NCI-H446 (cell line): ENCODE data around the gene GATAD2B.
"Not testable (repeated sequence)": the region's sequence is repeated elsewhere in the genome, so short reads cannot be mapped to it uniquely, and the experiment has no call there.

ENCODE experiments used
- DNase-seq, 2 experiments: peaks; one replicate each; lab custom pipeline; 2025; lab: John Stamatoyannopoulos, UW

GATAD2B gene

DNA sequence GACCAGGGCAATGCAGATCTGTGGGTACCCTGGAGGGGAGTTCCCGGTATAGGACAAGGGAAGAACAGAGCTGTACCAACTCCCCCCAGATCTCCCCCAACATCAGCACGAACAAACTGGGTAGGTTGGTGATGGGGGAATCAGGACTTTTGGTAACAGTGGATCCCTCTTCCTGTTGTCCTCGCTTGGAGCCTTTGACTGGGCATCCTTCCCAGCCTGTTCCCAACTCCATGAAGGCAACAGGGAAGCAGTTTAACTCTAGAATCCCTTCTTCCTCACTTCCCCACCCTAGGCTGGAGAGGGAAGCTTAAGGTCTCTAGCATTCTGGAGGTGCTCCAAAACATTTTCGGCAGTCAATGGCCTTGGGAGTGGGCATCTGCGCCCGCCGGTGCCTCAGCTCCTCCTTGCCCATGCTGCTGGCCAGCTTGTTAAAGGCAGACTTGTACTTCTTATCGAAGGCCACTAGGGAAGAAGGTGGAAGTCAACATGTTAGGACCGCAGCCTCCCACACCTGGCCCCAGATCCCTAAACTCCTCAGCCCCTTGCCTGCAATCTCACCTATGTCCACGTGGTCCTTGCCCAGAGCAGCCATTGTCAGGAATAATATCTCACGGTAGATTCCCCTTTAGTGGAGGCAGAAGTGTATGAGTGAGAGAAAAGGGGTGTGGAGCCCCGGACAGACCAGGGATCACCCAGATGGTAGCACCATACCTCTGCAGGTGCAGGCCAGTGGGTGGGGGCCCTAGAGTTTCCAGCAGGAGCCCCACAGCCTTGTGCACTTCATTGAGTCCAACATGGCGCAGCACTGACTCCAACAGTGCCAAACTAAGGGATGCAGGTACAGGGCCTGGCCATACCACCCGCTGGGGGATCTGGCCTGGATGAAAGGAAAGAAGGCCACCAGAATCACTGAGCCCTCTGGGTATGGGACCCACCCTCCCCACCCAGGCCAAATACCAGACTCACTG lies 7.5 kb upstream of the GATAD2B start:
- DNase-seq = no peak

DNA sequence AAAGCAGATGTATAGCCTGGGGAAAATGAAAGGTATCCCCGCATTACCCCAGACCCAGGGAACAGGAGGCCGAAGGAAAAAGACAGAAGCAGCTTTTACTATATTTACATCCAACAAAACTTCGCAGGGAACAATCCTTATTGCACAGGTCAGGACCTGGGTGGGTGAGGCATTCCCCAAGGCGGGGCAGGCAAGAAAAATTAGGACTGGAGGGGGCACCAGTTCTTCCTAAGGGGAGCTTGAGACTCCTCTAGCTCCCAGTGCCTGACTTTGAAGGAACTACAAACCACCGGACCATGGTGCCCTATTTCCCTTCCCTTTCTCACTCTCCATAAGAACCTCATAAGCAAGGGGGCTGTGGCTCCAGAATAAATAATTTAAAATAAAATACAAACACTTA lies 6.7 kb upstream of the GATAD2B start:
- no peak for DNase-seq

DNA sequence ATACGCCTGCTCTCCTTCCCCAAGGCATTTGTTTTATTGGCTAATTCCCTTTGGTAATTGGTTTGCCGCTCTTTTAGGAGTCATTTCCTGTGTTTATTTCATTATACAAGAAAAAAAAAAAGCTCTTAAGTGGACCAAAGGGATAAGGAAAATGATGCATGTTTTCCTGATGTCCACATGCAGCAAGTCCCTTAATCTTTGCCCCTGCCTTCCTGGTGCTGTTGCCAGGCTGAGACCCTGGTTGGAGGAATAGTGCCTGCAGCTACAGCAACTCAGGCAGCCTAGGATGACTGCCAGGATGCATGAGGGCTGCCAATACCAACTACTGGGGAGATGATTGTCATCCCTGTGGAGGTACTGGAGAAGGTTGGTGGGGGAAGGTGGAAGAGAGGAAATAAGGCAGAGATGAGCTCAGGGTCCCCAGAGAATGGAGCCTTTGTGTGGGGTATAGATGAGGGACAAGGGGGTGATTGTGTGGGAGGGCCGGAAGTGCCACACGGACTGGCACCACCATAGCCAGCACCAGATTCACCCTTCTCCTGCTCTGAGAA lies 6.1 kb upstream of the GATAD2B start:
- DNase-seq = no peak

DNA sequence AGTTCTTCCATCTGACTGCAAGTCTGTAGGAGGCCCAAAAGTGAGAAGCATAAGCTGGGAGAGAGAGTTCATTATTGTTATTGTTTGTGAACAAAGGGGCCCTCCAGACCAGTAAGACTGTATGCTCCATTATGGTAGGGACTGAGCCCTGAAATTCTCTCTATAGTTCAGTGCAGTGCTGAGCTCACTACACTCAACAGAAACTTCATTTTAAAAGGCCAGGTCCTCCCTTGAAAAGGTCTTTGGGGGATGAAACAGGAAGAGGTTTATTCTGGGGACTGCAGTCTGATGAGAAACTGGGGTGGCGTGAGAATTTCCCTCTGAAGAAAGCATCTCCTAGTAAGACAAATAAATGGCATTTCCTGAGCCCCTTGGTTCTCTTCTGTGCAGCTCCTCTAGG lies 5.5 kb upstream of the GATAD2B start:
- DNase-seq = no peak

DNA sequence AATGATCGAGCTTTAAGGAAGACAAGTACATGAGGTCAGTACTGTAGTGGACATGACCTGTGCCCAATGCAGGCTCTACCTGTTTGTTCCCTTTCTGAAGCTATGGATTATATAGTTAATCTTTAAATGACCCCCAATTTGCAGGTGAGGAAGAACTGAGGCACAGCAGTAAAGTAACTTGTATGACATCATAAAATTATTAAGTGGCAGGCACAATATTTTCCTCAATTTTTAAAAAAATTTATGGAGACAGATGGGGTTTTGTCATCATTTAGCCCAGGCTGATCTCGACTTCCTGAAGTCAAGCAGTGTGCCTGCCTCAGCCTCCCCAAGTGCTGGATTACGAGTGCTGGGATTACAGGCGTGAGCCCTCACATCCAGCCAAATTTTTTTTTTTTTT lies 3.6 kb upstream of the GATAD2B start:
- DNase-seq = no peak

DNA sequence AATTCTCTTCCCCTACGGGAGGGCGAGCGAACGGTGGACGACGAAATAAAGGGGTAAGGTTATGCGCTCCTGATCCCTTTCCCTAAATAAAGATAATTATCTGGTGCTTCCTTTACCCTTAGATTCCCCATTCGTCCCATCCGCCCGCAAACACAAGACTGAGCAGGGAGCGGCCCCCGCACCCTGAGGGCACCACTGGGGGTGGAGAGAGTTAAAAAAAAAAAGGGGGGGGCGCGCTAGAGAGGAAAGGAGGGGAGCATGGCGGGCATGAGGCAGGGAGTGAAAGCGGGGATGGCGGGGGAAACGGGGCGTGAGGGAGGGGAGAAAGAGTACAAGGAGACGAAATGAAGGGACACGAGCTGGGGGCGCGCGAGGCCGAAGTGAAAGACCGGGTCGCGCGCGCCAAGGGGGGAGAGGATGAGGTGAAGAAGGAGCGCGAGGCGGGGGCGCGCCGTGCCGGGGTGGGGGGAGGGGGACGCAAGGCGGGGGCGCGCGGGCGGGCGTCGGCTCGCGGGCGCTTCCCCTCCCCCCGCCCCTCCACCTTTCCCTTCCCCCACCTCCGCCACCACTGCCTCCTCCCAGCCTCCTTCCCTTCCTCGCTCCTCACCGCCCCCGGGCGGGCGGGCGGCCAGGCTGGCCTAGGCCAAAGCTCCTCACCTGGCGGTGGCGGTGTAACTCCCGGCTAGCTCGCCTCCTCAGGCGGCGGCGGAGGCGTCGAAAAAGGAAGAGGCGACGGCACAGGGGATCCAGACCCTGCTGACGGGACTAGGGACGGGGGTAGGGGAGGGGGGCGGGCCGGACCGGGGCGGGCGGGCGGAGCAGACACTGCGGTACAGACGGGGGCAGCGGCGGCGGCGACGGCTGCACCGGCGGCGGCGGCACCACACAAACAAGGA lies 448 bp downstream of the GATAD2B start:
- peak; percentile 33 to 81 for DNase-seq

DNA sequence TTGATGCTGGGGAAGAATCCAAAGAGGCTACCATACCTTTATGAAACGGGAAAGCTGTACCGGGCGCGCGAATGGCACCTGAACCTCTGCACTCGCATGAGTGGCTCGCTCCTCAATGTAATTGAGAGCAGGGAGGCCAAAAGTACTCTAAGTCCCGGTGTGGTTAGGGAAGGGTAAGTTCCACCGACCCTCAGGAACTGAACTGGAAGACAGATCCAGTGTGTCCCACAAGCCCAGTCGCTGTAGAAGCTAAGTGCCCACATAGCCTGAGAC lies 1.0 kb downstream of the GATAD2B start:
- DNase-seq = no peak

DNA sequence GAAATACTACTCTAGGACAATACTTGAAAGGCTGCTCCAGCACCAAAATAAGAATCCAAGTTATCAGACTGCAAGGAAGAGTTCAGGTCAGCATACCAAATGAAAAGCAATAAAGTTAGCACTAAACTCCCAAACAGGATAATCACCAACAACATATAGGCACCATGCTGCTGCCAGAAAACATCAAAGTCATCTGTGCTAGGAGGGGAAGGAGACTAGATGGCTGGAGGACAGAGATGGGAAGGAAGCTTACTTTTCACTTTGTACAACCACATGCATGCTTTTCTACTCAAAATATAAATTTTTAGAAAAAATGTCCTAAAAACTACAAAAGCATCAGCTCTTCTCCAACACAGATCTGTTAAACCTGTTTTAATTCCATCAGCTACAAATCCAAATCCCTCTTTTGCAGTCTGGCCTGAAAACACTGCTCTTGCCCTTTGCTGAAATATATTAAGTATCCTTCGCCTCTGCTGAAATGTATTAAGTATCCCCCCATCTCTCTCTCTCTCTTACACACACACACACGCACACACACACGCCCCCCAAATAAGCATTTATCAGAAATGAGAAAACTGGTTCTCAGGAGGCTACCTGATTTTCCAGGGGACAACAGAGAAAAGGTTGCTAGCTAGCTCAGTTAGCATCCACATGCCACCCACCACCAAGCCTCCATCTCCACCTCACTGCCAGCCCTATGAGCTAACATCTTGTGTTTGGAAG lies 1.5 kb downstream of the GATAD2B start:
- DNase-seq = no peak

DNA sequence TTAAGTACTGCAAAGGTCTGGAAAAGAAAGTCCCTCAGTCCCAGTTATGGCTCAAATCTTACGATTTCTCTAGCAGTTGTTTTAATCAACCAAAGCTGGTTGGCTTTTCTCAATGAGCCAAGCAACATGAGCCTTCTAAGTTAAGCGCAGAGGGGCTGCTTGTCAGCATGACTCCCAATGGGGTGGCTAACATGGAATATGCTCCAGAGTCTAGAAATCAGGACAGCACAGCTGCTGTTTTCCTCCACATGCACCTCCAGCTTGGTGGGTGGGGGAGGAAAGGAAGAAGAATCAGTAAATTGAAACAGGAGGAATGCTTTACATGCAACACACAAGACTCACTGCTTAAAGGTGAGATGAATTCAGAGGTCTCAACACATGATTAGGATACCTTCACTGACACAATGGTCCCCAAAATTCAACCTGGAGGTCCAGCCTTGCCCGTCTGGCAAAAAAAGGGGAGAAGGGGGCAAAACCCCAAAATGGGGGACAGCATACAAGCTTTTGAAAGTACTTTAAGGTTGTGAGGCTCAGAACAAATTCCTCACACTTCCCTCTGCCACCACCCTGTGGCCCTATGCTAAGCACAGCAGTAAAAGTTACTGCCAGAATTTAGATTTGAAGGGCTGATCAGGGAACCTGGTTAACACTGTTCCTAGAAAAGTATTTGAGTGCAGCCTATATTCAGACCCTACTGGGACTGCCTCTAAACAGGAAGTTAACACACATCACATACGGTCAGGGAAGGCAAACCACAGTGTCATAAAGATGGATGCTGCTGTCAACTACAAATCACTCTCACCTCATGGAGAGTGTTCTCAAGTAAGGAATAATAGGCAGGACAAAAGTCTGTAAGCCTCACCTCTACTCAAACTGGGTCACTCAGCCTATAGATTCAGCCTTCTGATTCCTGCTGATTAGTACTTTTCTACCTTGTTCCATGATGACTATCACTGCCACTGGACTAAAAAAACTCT lies 2.6 kb downstream of the GATAD2B start:
- DNase-seq = no peak

DNA sequence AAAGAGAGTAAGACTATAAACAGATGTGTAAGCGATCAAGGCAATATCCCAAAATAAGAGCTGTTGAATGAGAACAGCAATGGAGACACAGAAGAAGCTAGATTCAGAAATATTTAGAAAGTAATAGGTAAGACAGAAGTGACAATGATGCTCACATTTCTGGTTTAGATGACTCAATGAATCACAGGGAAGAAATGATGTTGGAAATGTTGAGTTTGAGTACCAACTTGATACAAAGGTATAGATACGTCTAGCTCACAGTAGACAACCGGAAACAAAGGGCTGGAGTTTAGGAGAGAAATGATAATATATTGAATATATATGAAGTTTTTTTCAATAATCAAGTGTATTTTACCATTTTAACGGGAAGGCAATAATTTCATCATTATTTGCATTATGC lies 6.5 kb downstream of the GATAD2B start:
- DNase-seq = no peak

DNA sequence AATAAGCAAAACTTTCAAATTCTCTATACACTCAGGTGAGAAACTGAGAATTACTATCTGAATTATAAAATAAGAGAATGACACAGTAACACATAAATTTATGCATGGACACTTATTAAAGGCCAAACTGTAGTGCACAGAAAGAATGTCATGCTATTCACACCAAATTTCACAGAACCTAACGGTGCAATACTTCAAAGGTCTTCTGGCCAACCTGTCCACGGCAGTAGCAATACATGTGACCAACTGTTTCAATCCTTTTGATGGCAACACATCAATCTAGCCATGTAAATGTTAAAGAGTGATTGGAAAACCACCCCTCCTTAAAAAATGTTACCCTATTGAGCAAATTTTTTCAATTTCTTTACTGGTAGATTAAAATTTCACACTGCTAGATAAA lies 10.4 kb downstream of the GATAD2B start:
- no peak for DNase-seq

DNA sequence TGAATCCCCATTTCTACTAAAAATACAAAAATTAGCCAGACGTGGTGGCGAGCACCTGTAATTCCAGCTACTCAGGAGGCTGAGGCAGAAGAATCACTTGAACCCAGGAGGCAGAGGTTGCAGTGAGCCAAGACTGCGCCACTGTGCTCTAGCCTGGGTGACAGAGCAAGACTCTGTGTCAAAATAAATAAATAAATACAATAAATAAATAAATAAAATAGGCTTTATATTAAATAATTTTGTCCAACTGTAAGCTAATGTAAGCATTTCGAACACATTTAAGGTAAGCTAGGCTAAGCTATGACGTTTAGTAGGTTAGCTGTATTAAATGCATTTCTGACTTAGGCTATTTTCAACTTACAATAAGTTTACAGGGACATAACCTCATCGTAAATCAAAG lies 12.2 kb downstream of the GATAD2B start:
- not testable (repeated sequence) for DNase-seq

DNA sequence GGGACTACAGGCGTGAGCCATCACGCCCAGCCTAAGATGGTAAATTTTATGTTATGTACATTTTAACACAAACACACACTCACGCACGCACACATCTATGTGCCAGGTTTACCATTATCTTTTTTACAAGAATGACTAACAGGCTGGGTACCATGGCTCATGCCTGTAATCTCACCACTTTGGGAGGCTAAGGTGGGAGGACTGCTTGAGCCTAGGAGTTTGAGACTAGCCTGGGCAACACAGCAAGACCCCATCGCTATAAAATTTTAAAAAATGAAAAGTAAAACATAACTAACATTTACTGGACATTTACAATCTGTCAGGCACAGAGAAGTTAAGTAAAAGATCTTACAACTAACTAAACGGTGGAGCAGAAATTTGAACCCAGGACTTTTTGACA lies 14.7 kb downstream of the GATAD2B start:
- no peak for DNase-seq

DNA sequence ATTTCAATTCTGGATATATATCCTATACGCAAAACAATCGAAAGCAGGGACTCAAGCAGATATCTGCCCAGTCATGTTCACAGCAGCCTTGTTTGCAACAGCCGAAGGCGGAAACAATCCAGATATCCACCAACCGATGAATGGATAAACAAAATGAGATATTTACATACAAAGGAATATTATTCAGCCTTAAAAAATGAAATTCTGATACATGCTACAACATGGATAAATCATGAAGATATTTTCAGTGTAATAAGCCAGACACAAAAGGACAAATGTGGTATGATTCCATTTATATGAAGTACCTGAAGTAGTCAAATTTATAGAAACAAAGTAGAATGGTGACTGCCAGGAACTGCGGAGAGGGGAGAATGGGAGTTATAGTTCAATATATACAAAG lies 15.6 kb downstream of the GATAD2B start:
- no peak for DNase-seq

DNA sequence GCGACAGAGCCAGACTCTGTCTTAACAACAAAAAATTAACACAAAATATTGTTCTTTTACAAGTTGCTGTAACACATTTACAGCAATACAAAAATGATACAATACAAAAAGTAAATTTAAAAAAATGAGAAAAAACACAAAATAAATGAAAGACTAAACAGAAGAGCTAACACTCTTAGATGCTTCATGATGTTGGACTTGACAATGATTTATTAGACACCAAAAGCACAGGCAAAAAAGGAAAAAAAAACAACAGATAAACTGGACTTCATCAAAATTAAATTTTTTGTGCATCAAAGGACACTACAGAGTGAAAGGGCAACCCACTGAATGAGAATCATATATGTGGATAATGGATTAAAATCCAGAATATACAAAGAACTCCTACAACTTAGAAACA lies 16.4 kb downstream of the GATAD2B start:
- no peak for DNase-seq

DNA sequence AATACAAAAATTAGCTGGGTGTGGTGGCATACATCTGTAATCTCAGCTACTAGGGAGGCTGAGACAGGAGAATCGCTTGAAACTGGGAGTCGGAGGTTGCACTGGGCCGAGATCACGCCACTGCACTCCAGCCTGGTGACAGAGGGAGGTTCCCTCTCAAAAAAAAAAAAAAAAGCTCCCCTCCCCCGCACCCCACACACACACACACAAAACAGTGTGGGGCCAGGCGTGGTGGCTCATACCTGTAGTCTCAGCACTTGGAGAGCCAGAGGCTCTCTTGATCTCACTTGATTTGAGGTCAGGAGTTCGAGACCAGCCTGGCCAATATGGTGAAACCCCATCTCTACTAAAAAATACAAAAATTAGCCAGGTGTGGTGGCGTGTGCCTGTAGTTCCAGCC lies 16.9 kb downstream of the GATAD2B start:
- not testable (repeated sequence) for DNase-seq

DNA sequence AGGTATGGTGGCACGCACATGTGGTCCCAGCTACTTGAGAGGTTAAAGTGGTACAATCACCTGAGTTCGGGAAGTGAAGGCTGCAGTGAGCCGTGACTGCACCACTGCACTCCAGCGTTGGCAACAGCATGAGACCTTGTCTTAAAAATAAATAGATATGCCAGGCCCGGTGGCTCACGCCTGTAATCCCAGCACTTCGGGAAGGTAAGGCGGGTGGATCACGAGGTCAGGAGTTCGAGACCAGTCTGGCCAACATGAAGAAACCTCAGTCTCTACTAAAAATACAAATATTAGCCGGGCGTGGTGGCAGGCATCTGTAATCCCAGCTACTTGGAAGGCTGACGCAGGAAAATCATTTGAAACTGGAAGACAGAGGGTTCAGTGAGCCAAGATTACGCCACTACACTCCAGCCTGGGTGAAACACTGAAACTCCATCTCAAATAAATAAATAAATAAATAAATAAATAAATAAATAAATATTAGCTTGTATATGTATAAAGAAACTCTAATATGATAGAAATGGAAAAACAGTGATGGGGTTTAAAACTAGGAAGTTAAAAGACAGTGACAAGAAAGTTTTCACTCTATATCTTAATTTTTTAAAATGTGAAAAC lies 18.8 kb downstream of the GATAD2B start:
- no peak for DNase-seq

DNA sequence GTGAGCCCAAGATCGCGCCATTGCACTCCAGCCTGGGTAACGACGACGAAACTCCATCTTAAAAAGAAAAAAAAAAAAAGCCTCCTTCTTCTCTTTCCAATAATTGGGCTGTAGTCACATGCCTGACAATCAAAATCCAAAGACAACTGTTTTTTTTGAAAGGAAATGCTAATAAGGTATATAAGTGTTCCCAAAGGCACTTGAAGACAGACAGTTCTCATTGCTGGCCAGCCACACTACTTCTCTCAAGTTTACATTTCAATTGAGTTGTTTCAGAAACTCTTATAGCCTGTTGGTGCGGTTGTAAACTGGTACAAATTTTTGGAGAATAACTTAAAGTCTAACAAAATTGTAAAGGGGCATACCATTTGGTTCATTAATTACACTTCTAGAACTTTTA lies 23.3 kb downstream of the GATAD2B start:
- no peak for DNase-seq

DNA sequence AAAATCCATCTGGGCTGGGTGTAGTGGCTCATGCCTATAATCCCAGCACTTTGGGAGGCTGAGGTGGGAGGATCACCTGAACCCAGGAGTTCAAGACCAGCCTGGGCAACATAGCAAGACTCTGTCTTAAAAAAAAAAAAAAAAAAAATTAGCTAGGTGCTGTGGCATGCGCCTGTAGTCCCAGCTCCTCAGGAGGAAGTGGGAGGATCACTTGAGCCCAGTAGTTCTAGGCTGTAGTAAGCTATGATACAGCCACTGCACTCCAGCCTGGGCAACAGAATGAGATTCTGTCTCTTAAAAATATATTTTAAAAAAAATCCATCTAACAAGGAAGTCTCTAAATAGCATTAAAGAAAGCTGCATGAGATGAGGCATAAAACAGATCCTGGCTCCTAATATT lies 26.9 kb downstream of the GATAD2B start:
- not testable (repeated sequence) for DNase-seq

DNA sequence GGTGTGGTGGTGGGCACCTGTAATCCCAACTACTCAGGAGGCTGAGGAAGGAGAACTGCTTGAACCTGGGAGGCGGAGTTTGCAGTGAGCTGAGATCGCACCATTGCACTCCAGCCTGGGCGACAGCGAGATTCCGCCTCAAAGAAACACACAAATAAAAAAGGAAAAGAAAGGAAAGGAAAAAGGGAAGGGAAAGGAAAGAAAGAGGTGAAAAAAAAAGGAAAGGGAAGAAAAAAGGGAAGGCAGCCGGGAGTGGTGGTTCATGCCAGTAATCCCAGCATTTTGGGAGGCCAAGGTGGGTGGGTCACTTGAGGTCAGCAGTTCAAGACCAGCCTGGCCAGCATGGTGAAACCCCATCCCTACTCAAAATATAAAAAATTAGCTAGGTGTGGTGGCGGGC lies 31.7 kb downstream of the GATAD2B start:
- not testable (repeated sequence) for DNase-seq

DNA sequence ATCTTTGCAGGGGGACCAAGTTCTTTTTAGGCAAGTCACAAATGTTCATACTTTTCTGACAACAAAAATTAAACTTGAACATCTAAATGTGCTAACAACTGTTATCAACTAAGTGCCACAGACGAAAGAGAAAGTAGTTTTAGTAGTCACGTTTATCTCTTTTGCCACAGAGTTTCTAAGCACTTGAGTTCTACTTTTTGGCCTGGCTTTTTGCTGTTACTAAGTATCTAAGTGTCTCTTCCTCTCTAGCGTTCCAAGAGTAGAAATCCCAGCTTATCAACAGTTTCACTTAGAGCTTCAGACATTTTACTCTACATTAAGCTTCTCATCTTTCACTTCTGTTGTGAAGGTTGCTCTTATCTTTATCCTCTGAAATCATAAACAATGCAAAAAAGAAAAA lies 34.2 kb downstream of the GATAD2B start:
- no peak for DNase-seq
